SK-N-SH treated with all-trans-retinoic acid at 6 μM for 48 hours (cell line): ENCODE results near the gene COMMD10.
A peak's percentile ranks its signal among the peaks of the same experiment; 100 is the strongest.

Experiments
- ATAC-seq: fragments of 200-7000 bp; cut with Tn5 transposase; 3 replicates; pipeline ENCODE4 v1.9.1; 2020; ENCODE audit warnings: mild to moderate bottlenecking, moderate library complexity
- ARNTL ChIP-seq: fragments of 450-650 bp; formaldehyde crosslinking; IDR thresholded peaks from 2 replicates; pipeline ENCODE4 v1.5.0; 2020; ENCODE audit warnings: low read depth, mild to moderate bottlenecking, moderate library complexity, borderline replicate concordance
- BACH2 ChIP-seq: fragments of 250-450 bp; sonication (Bioruptor Pico); IDR thresholded peaks from 2 replicates; pipeline ENCODE4 v1.9.0; 2021; ENCODE audit warnings: mild to moderate bottlenecking, borderline replicate concordance
- CSDC2 ChIP-seq: fragments of 250-450 bp; sonication (Bioruptor Pico); IDR thresholded peaks from 2 replicates; pipeline ENCODE4 v1.5.0; 2020; ENCODE audit warnings: mild to moderate bottlenecking, moderate library complexity
- ESRRG ChIP-seq: fragments of 250-450 bp; sonication (Bioruptor Pico); IDR thresholded peaks from 2 replicates; pipeline ENCODE4 v1.6.1; 2021; ENCODE audit warnings: mild to moderate bottlenecking
- ISL1 ChIP-seq: fragments of 250-450 bp; sonication (Bioruptor Pico); IDR thresholded peaks from 2 replicates; pipeline ENCODE4 v2.1.2; 2022; ENCODE audit warnings: mild to moderate bottlenecking, moderate library complexity
- OSR1 ChIP-seq: fragments of 250-450 bp; sonication (Bioruptor Pico); IDR thresholded peaks from 2 replicates; pipeline ENCODE4 v1.8.0; 2022; ENCODE audit warnings: moderate library complexity, mild to moderate bottlenecking, inconsistent platforms
- POU6F1 ChIP-seq: fragments of 250-450 bp; sonication (Bioruptor Pico); IDR thresholded peaks from 2 replicates; pipeline ENCODE4 v1.8.0; 2021; ENCODE audit warnings: low read depth, mild to moderate bottlenecking, moderate library complexity, borderline replicate concordance
- PPARA ChIP-seq: fragments of 250-450 bp; sonication (Bioruptor Pico); IDR thresholded peaks from 2 replicates; pipeline ENCODE4 v1.5.0; 2020; ENCODE audit warnings: mild to moderate bottlenecking, borderline replicate concordance
- RARB ChIP-seq: fragments of 250-450 bp; sonication (Bioruptor Pico); IDR thresholded peaks from 2 replicates; pipeline ENCODE4 v1.8.0; 2021; ENCODE audit warnings: mild to moderate bottlenecking, moderate library complexity
- TCF4 ChIP-seq: fragments of 250-450 bp; sonication (Bioruptor Pico); IDR thresholded peaks from 2 replicates; pipeline ENCODE4 v1.8.0; 2021; ENCODE audit warnings: mild to moderate bottlenecking, moderate library complexity, borderline replicate concordance
- TOX ChIP-seq: fragments of 250-450 bp; sonication (Bioruptor Pico); IDR thresholded peaks from 2 replicates; pipeline ENCODE4 v1.8.0; 2021; ENCODE audit warnings: mild to moderate bottlenecking, moderate library complexity, borderline replicate concordance
- ZC3H10 ChIP-seq: fragments of 250-450 bp; sonication (Bioruptor Pico); IDR thresholded peaks from 2 replicates; pipeline ENCODE4 v1.5.1; 2021; ENCODE audit warnings: mild to moderate bottlenecking, moderate library complexity
- ZFP3 ChIP-seq: fragments of 250-450 bp; sonication (Bioruptor Pico); IDR thresholded peaks from 2 replicates; pipeline ENCODE4 v1.5.0; 2020; ENCODE audit warnings: mild to moderate bottlenecking, moderate library complexity
- ZFP30 ChIP-seq: fragments of 450-650 bp; formaldehyde crosslinking; IDR thresholded peaks from 2 replicates; pipeline ENCODE4 v1.5.0; 2022; ENCODE audit warnings: mild to moderate bottlenecking, moderate library complexity
- ZNF565 ChIP-seq: fragments of 450-650 bp; formaldehyde crosslinking; conservative IDR thresholded peaks from 2 replicates; pipeline ENCODE4 v1.5.0; 2020; ENCODE audit warnings: low read depth, mild to moderate bottlenecking, moderate library complexity
- ZNF70 ChIP-seq: fragments of 450-650 bp; formaldehyde crosslinking; IDR thresholded peaks from 2 replicates; pipeline ENCODE4 v1.5.0; 2020; ENCODE audit warnings: mild to moderate bottlenecking, moderate library complexity
- ZNF8 ChIP-seq: fragments of 450-650 bp; formaldehyde crosslinking; IDR thresholded peaks from 2 replicates; pipeline ENCODE4 v1.5.0; 2020; ENCODE audit warnings: mild to moderate bottlenecking, moderate library complexity
- TF ChIP-seq, protein P1 (sequence below): fragments of 250-450 bp; sonication (Bioruptor Pico); IDR thresholded peaks from 2 replicates; pipeline ENCODE4 v1.5.0; 2020; ENCODE audit warnings: mild to moderate bottlenecking, moderate library complexity
- TF ChIP-seq, protein P2 (sequence below): fragments of 250-450 bp; sonication (Bioruptor Pico); IDR thresholded peaks from 2 replicates; pipeline ENCODE4 v1.5.1; 2020; ENCODE audit warnings: low read depth, mild to moderate bottlenecking, moderate library complexity
- TF ChIP-seq, protein P3 (sequence below): fragments of 250-450 bp; sonication (Bioruptor Pico); IDR thresholded peaks from 2 replicates; pipeline ENCODE4 v1.8.0; 2020; ENCODE audit warnings: mild to moderate bottlenecking, moderate library complexity, borderline replicate concordance

The COMMD10 gene

GRCh38 chr5:116084871-116085715 is at the start of gene COMMD10:
COMMD10 (plus strand) TSS chr5:116085025.
- TF ChIP-seq ZFP3 (CRISPR knock-in tag) (0 out of 2 replicates have a peak, but pooled peaks have one; percentile 60), ZNF565 (CRISPR knock-in tag) (0 out of 2 replicates have a peak, but pooled peaks have one; percentile 17), ZNF8 (CRISPR knock-in tag) (no peak), ZC3H10 (no peak), BACH2 (CRISPR knock-in tag) (no peak), ESRRG (no peak), ARNTL (CRISPR knock-in tag) (no peak), POU6F1 (CRISPR knock-in tag) (no peak), ZFP30 (CRISPR knock-in tag) (no peak), ISL1 (CRISPR knock-in tag) (no peak), ZNF70 (CRISPR knock-in tag) (no peak), RARB (no peak; the same call in 1 of the 2 replicates)
- TF ChIP-seq, protein P1, sequence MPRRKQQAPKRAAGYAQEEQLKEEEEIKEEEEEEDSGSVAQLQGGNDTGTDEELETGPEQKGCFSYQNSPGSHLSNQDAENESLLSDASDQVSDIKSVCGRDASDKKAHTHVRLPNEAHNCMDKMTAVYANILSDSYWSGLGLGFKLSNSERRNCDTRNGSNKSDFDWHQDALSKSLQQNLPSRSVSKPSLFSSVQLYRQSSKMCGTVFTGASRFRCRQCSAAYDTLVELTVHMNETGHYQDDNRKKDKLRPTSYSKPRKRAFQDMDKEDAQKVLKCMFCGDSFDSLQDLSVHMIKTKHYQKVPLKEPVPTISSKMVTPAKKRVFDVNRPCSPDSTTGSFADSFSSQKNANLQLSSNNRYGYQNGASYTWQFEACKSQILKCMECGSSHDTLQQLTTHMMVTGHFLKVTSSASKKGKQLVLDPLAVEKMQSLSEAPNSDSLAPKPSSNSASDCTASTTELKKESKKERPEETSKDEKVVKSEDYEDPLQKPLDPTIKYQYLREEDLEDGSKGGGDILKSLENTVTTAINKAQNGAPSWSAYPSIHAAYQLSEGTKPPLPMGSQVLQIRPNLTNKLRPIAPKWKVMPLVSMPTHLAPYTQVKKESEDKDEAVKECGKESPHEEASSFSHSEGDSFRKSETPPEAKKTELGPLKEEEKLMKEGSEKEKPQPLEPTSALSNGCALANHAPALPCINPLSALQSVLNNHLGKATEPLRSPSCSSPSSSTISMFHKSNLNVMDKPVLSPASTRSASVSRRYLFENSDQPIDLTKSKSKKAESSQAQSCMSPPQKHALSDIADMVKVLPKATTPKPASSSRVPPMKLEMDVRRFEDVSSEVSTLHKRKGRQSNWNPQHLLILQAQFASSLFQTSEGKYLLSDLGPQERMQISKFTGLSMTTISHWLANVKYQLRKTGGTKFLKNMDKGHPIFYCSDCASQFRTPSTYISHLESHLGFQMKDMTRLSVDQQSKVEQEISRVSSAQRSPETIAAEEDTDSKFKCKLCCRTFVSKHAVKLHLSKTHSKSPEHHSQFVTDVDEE (CRISPR knock-in tag): peak; percentile 46; the same call in 1 of the 2 replicates
- TF ChIP-seq, protein P2, sequence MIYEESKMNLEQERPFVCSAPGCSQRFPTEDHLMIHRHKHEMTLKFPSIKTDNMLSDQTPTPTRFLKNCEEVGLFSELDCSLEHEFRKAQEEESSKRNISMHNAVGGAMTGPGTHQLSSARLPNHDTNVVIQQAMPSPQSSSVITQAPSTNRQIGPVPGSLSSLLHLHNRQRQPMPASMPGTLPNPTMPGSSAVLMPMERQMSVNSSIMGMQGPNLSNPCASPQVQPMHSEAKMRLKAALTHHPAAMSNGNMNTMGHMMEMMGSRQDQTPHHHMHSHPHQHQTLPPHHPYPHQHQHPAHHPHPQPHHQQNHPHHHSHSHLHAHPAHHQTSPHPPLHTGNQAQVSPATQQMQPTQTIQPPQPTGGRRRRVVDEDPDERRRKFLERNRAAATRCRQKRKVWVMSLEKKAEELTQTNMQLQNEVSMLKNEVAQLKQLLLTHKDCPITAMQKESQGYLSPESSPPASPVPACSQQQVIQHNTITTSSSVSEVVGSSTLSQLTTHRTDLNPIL (CRISPR knock-in tag): no peak
- TF ChIP-seq, protein P3, sequence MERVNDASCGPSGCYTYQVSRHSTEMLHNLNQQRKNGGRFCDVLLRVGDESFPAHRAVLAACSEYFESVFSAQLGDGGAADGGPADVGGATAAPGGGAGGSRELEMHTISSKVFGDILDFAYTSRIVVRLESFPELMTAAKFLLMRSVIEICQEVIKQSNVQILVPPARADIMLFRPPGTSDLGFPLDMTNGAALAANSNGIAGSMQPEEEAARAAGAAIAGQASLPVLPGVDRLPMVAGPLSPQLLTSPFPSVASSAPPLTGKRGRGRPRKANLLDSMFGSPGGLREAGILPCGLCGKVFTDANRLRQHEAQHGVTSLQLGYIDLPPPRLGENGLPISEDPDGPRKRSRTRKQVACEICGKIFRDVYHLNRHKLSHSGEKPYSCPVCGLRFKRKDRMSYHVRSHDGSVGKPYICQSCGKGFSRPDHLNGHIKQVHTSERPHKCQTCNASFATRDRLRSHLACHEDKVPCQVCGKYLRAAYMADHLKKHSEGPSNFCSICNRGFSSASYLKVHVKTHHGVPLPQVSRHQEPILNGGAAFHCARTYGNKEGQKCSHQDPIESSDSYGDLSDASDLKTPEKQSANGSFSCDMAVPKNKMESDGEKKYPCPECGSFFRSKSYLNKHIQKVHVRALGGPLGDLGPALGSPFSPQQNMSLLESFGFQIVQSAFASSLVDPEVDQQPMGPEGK (CRISPR knock-in tag): no peak
- ATAC-seq: peak; percentile 94

DNA sequence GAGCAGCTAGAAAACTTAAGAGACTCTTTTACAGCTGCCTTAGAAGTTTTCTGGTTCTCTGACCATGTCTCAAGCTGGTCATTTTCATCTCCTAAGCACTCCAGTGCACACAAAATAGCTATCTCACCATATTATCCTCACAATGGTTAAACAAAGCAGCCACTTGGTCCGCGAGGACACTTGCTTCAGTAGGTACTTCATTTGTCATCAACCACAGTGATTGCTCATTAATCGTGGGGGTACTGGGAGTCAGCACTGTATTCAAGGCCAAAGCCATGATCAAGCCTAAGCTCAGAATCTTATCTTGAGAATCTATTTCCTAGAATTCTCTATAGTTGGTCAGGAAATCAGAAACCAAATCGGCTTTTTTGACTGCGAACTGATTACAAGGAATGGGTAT is 49.7 kb upstream of the COMMD10 start:
- ATAC-seq: no peak
- TF ChIP-seq PPARA: no peak

DNA sequence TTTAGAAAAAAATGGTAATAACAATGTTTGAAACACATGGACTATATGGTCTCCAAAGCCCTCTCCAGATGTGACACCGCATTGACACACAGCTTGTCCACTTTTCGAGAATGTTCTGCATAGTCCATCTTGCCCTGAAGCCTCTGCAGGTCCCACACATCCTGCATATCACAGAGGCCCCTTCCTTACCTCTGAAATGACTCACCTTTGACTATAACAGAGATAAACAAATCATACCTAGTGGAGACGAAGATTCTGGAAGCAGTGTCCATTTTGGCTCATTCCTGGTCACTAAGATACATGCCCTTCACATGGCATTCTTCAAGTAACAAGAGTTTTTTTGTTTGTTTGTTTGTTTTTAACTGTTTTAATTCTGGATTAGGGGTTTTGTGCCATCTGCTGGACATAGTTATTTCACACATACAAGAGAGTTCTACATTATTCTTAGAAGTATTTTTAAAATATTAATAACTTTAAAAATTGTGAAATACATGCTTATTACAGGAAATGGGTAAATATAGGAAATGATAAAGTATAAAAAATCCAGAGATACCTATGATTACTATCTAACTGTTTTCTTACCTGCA is 47.5 kb upstream of the COMMD10 start:
- ATAC-seq: no peak
- TF ChIP-seq RARB: no peak

GRCh38 chr5:116038817-116039216 is 46.0 kb upstream of the COMMD10 start:
- ATAC-seq: no peak
- TF ChIP-seq PPARA (no peak), ZNF565 (CRISPR knock-in tag) (no peak), OSR1 (no peak), ESRRG (no peak), BACH2 (CRISPR knock-in tag) (no peak), ISL1 (CRISPR knock-in tag) (no peak), ZNF8 (CRISPR knock-in tag) (no peak), TCF4 (no peak), POU6F1 (CRISPR knock-in tag) (no peak), TOX (CRISPR knock-in tag) (no peak), ZC3H10 (no peak), CSDC2 (no peak)
- TF ChIP-seq, protein P3 (CRISPR knock-in tag): no peak
- TF ChIP-seq, protein P2 (CRISPR knock-in tag): no peak
